WTC11 (cell line): Measurements from ENCODE around the gene FOLR1. TPM values are rescaled to one million over a fixed set of nuclear protein-coding genes. Genes with fewer than 3 reads are reported as not detected.

ENCODE experiments used
- ATAC-seq: fragments of 200-7000 bp; cut with Tn5 transposase; 2 replicates; pipeline ENCODE4 v1.10.0; 2021; ENCODE audit warnings: mild to moderate bottlenecking, moderate library complexity
- CTCF ChIA-PET: fragments of 300-600 bp; sonication (Branson Sonifier 250); formaldehyde crosslinking; loops from one replicate; lab custom pipeline; 2021; ENCODE audit warnings: antibody characterized with exemption; lab: Charles Lee
- POLR2A ChIA-PET: fragments of 350-600 bp; sonication (Branson Sonifier 250); formaldehyde crosslinking; loops from one replicate; lab custom pipeline; 2021; ENCODE audit warnings: antibody characterized with exemption; lab: Charles Lee
- DNase-seq: peaks from one replicate; pipeline ENCODE4 v3.0.0; 2021; ENCODE audit warnings: low spot score
- H3K27ac Mint-ChIP-seq: 2 replicates; pipeline ENCODE4 v1.8.0; 2021; ENCODE audit warnings: mixed read lengths
- H3K27me3 Mint-ChIP-seq: 2 replicates; pipeline ENCODE4 v1.8.0; 2021; ENCODE audit warnings: low read depth, mild to moderate bottlenecking, moderate library complexity, mixed read lengths
- H3K36me3 Mint-ChIP-seq: 2 replicates; pipeline ENCODE4 v1.8.0; 2021; ENCODE audit warnings: mixed read lengths
- H3K4me1 Mint-ChIP-seq: 2 replicates; pipeline ENCODE4 v1.8.0; 2022; ENCODE audit warnings: mixed read lengths
- H3K4me3 Mint-ChIP-seq: 2 replicates; pipeline ENCODE4 v1.8.0; 2021; ENCODE audit warnings: mild to moderate bottlenecking, moderate library complexity, mixed read lengths
- H3K9me3 Mint-ChIP-seq: 2 replicates; pipeline ENCODE4 v1.8.0; 2021; ENCODE audit warnings: mixed read lengths
- AFF4 ChIP-seq: sonication (generic); formaldehyde crosslinking; IDR thresholded peaks from 2 replicates; pipeline ENCODE4 v1.8.1; 2023; ENCODE audit warnings: mild to moderate bottlenecking, missing genetic modification reagents, borderline replicate concordance
- ARID4B ChIP-seq: sonication (generic); formaldehyde crosslinking; IDR thresholded peaks from 2 replicates; pipeline ENCODE4 v1.8.0; 2023; ENCODE audit warnings: missing genetic modification reagents, mild to moderate bottlenecking, borderline replicate concordance
- ATF1 ChIP-seq: sonication (generic); formaldehyde crosslinking; IDR thresholded peaks from 2 replicates; pipeline ENCODE4 v1.8.1; 2023; ENCODE audit warnings: mild to moderate bottlenecking, moderate library complexity, missing genetic modification reagents
- ATF2 ChIP-seq: sonication (generic); formaldehyde crosslinking; IDR thresholded peaks from 2 replicates; pipeline ENCODE4 v1.8.1; 2022; ENCODE audit warnings: low read depth, missing genetic modification reagents, borderline replicate concordance
- ELF4 ChIP-seq: sonication (generic); formaldehyde crosslinking; IDR thresholded peaks from 2 replicates; pipeline ENCODE4 v1.8.1; 2022; ENCODE audit warnings: low read depth, mild to moderate bottlenecking, moderate library complexity, missing genetic modification reagents
- FOXJ3 ChIP-seq: sonication (generic); formaldehyde crosslinking; IDR thresholded peaks from 2 replicates; pipeline ENCODE4 v1.9.0; 2021; ENCODE audit warnings: missing genetic modification reagents, mild to moderate bottlenecking, borderline replicate concordance
- GRHL2 ChIP-seq: fragments of 250-450 bp; sonication (Bioruptor Pico); IDR thresholded peaks from 2 replicates; pipeline ENCODE4 v1.8.0; 2022; ENCODE audit warnings: mild to moderate bottlenecking, moderate library complexity; ENCODE audit not compliant: insufficient replicate concordance, severe bottlenecking
- MYBL2 ChIP-seq: sonication (generic); formaldehyde crosslinking; IDR thresholded peaks from 2 replicates; pipeline ENCODE4 v1.8.1; 2023; ENCODE audit warnings: mild to moderate bottlenecking, moderate library complexity, missing genetic modification reagents
- NFYB ChIP-seq: sonication (generic); formaldehyde crosslinking; conservative IDR thresholded peaks from 2 replicates; pipeline ENCODE4 v1.8.0; 2022; ENCODE audit warnings: low read depth, missing genetic modification reagents
- NR2C2 ChIP-seq: sonication (generic); formaldehyde crosslinking; IDR thresholded peaks from 2 replicates; pipeline ENCODE4 v1.8.0; 2022; ENCODE audit warnings: mild to moderate bottlenecking, missing genetic modification reagents
- SMAD4 ChIP-seq: sonication (generic); formaldehyde crosslinking; IDR thresholded peaks from 2 replicates; pipeline ENCODE4 v1.8.0; 2022; ENCODE audit warnings: mild to moderate bottlenecking, missing genetic modification reagents
- SP1 ChIP-seq: sonication (generic); formaldehyde crosslinking; conservative IDR thresholded peaks from 2 replicates; pipeline ENCODE4 v1.8.1; 2022; ENCODE audit warnings: missing genetic modification reagents
- STAT6 ChIP-seq: sonication (generic); formaldehyde crosslinking; conservative IDR thresholded peaks from 2 replicates; pipeline ENCODE4 v1.8.1; 2023; ENCODE audit warnings: mild to moderate bottlenecking, low read depth, missing genetic modification reagents, moderate library complexity
- ZMAT4 ChIP-seq: fragments of 250-450 bp; sonication (Bioruptor Pico); IDR thresholded peaks from 2 replicates; pipeline ENCODE4 v1.9.0; 2021; ENCODE audit warnings: mild to moderate bottlenecking
- ZNF121 ChIP-seq: sonication (generic); formaldehyde crosslinking; IDR thresholded peaks from 2 replicates; pipeline ENCODE4 v1.8.0; 2023; ENCODE audit warnings: missing genetic modification reagents
- ZSCAN18 ChIP-seq: fragments of 250-450 bp; sonication (Bioruptor Pico); IDR thresholded peaks from 2 replicates; pipeline ENCODE4 v2.1.2; 2022; ENCODE audit warnings: mild to moderate bottlenecking, moderate library complexity
- total RNA-seq: library from RNA; stranded (reverse); gene quantifications from 3 replicates; pipeline ENCODE4 v1.2.3, GENCODE V29; 2021

The FOLR1 gene
- total RNA-seq, 1 experiment from 2014 or later = 0.35 TPM

GRCh38 chr11:72160319-72160718, 31.6 kb upstream of the FOLR1 start:
- no peaks in the 10 kb centered on the region for H3K4me1 Mint-ChIP-seq
- ATAC-seq = no peak
- H3K27me3 Mint-ChIP-seq = peaks cover 23% of the 10 kb centered on the region
- H3K9me3 Mint-ChIP-seq = peaks cover 16% of the 10 kb centered on the region
- ChIA-PET POLR2A (no interaction called here), CTCF (interaction anchor here (1.7 kb wide), 1 partner anchor 16 kb away, joined by 12 read pairs; no protein-coding TSS in a partner anchor)
- TF ChIP-seq SMAD4 (CRISPR knock-in tag) (no peak), GRHL2 (CRISPR knock-in tag) (no peak), SP1 (no peak), FOXJ3 (CRISPR knock-in tag) (no peak), ZMAT4 (CRISPR knock-in tag) (no peak), ARID4B (no peak), ZNF121 (CRISPR knock-in tag) (no peak), NR2C2 (CRISPR knock-in tag) (no peak), ELF4 (CRISPR knock-in tag) (no peak), ATF1 (CRISPR knock-in tag) (no peak), MYBL2 (no peak), AFF4 (CRISPR knock-in tag) (no peak), NFYB (CRISPR knock-in tag) (no peak), STAT6 (CRISPR knock-in tag) (no peak), ATF2 (no peak), ZSCAN18 (CRISPR knock-in tag) (no peak)
- no peak overlapping the region for H3K27ac Mint-ChIP-seq
- DNase-seq = no peak
- H3K4me3 Mint-ChIP-seq = no peak overlapping the region
- peaks cover 6% of the 10 kb centered on the region; the same call in 1 of the 2 replicates for H3K36me3 Mint-ChIP-seq
